Colonic mucosa (tissue), 4 donors: ENCODE data around the gene PLCL2. TPM values are rescaled to one million over a fixed set of nuclear protein-coding genes. Genes with fewer than 3 reads are reported as not detected.

ENCODE experiments used
- DNase-seq: peaks from one replicate; pipeline ENCODE4 v3.0.0-alpha.2; 2020
- H3K27ac ChIP-seq: fragments of 200-600 bp; one replicate; pipeline ENCODE4 v1.8.0; 2021
- H3K27me3 ChIP-seq: fragments of 200-600 bp; one replicate; pipeline ENCODE4 v1.8.0; 2021
- H3K36me3 ChIP-seq: fragments of 200-600 bp; one replicate; pipeline ENCODE4 v1.8.0; 2021
- H3K4me1 ChIP-seq: fragments of 200-600 bp; one replicate; pipeline ENCODE4 v1.8.0; 2021; ENCODE audit warnings: mild to moderate bottlenecking
- H3K4me3 ChIP-seq: fragments of 200-600 bp; one replicate; pipeline ENCODE4 v1.8.0; 2021
- H3K9ac ChIP-seq, 2 donors: one replicate each; pipeline ENCODE4 v1.7.0; 2013; ENCODE audit warnings: control low read depth in 2 of 2, low read depth in 2 of 2, low read length in 2 of 2
- H3K9me3 ChIP-seq: fragments of 200-600 bp; one replicate; pipeline ENCODE4 v1.8.0; 2021
- intact Hi-C: fragments of 100-400 bp; cut with DNase I; formaldehyde crosslinking; loops from one replicate; pipeline ENCODE4 v1.14.1; 2022
- total RNA-seq, 2 donors: library from RNA; stranded (reverse); fragmentation: NEBNext Ultra II Directional in 1 of 2; extraction: Animal tissue kit (Norgen Biotek cat#: 25700) in 1 of 2; gene quantifications; one replicate each; pipeline ENCODE4 v1.2.1, GENCODE V29; 2021
- TF ChIP-seq, protein P1 (sequence below): fragments of 200-600 bp; IDR thresholded peaks from one replicate; pipeline ENCODE4 v1.8.0; 2022; ENCODE audit warnings: antibody characterized with exemption, mild to moderate bottlenecking
- donor health status: healthy.
- donor health status: DM: no; HTN: no; CAD: no.
- donor health status: DM: no; HTN: no; CAD: no.

The PLCL2 gene
- total RNA-seq, 2 donors from 2014 or later = 12.3 to 15.0 TPM

DNA sequence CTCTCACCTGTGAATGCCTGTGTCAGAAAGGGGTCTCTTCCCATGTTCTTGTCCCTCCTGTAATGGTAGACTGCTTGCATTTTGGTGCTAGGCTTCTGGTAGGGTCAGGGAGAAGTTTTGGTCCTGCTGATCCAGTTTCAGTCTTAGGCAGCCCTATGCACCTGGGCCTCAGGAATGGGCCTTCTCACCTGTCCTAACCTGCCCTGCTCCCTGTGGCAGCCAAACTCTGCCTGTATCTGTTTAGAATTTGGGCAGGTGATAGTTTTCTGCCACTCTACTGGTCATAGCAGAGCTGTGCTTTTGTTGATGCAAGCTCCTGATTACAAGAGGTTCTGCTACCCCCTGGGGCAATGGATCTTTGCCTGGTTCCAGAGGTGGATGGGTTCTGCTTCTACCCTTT lies 118.7 kb downstream of the PLCL2 start:
- Histone ChIP-seq H3K27me3 (no peaks in the 10 kb centered on the region), H3K9ac (no peak overlapping the region), H3K4me3 (no peak overlapping the region), H3K4me1 (no peaks in the 10 kb centered on the region), H3K27ac (no peak overlapping the region), H3K36me3 (no peaks in the 10 kb centered on the region), H3K9me3 (no peaks in the 10 kb centered on the region)
- DNase-seq = no peak
- intact Hi-C loops = no loop called here
- TF ChIP-seq, protein P1, sequence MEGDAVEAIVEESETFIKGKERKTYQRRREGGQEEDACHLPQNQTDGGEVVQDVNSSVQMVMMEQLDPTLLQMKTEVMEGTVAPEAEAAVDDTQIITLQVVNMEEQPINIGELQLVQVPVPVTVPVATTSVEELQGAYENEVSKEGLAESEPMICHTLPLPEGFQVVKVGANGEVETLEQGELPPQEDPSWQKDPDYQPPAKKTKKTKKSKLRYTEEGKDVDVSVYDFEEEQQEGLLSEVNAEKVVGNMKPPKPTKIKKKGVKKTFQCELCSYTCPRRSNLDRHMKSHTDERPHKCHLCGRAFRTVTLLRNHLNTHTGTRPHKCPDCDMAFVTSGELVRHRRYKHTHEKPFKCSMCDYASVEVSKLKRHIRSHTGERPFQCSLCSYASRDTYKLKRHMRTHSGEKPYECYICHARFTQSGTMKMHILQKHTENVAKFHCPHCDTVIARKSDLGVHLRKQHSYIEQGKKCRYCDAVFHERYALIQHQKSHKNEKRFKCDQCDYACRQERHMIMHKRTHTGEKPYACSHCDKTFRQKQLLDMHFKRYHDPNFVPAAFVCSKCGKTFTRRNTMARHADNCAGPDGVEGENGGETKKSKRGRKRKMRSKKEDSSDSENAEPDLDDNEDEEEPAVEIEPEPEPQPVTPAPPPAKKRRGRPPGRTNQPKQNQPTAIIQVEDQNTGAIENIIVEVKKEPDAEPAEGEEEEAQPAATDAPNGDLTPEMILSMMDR = no peak

DNA sequence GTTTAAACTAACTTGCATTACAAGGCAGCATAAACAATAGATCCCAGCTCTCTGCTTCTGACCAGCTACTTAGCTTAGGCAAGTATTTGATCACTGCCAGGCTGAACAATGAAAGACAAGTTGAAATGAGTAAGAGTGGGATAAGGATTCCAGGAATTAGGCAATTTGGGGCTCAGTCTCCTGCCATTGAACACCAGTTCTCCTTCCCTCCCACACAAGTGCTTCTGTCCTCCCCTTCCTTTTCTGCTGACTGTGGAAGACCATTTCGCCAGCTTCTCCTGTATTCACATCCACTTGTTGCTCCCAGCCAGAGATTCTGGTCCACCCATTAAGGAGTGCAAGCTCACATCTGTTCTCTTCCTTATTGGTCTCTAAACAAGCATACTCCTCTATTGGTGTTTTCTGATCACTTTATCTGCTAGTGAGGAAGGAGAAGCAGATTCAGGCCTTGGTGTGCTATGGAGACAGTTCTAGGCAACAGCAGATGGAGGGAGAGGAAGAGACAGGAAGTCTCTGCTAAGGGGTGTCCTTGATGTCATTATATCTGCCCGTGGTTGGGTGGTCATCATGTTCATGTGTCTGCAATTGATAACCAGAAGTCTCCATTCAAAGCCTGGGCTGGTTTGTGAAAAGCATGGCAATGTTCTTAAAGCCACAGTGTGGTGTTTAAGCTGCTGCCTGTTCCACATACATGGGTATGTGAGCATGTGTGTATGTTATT lies 121.5 kb downstream of the PLCL2 start:
- no peaks in the 10 kb centered on the region for H3K4me1 ChIP-seq
- no peak overlapping the region for H3K27ac ChIP-seq
- intact Hi-C loops = no loop called here
- H3K9ac ChIP-seq = no peak overlapping the region
- no peaks in the 10 kb centered on the region for H3K27me3 ChIP-seq
- TF ChIP-seq, protein P1 = no peak
- no peaks in the 10 kb centered on the region for H3K36me3 ChIP-seq
- no peak for DNase-seq
- H3K4me3 ChIP-seq = no peak overlapping the region
- no peaks in the 10 kb centered on the region for H3K9me3 ChIP-seq

DNA sequence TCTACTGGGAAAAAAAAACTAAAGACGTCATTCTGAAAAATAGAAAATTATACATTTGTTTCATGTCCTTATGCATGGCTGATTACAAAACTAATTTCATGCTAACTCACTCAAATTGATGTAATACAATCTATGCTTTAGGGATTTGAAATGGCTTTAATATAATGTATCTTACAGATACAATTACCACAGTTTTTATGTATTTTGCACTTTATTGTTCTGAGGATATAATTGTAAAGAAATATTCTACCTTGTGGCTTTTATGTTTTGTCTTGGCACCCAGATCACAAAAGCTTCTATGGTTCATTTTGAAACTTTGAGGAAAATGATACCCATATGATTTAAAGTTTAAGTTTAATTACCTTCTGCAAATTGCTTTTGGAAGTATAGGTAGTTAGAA lies 122.5 kb downstream of the PLCL2 start:
- no peak overlapping the region for H3K27ac ChIP-seq
- no peak for DNase-seq
- H3K36me3 ChIP-seq = no peaks in the 10 kb centered on the region
- no peak overlapping the region for H3K9ac ChIP-seq
- no peaks in the 10 kb centered on the region for H3K9me3 ChIP-seq
- intact Hi-C loops = no loop called here
- H3K27me3 ChIP-seq = no peaks in the 10 kb centered on the region
- no peak overlapping the region for H3K4me3 ChIP-seq
- TF ChIP-seq, protein P1 = no peak
- no peaks in the 10 kb centered on the region for H3K4me1 ChIP-seq

DNA sequence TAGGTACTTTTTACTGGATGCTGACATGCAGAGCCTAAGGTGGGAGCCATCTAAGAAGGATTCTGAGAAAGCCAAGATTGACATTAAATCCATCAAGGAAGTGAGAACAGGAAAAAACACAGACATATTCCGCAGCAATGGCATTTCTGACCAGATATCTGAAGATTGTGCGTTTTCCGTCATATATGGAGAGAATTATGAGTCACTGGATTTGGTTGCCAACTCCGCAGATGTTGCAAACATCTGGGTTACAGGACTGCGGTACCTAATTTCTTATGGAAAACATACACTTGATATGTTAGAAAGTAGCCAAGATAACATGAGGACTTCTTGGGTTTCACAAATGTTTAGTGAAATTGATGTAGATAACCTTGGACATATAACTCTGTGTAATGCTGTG lies 125.1 kb downstream of the PLCL2 start:
- H3K27me3 ChIP-seq = no peaks in the 10 kb centered on the region
- H3K4me3 ChIP-seq = no peak overlapping the region
- no peak for DNase-seq
- TF ChIP-seq, protein P1 = no peak
- H3K4me1 ChIP-seq = peaks cover 8% of the 10 kb centered on the region
- no peaks in the 10 kb centered on the region for H3K36me3 ChIP-seq
- no peaks in the 10 kb centered on the region for H3K9me3 ChIP-seq
- intact Hi-C loops = no loop called here
- H3K27ac ChIP-seq = no peak overlapping the region
- no peak overlapping the region for H3K9ac ChIP-seq

DNA sequence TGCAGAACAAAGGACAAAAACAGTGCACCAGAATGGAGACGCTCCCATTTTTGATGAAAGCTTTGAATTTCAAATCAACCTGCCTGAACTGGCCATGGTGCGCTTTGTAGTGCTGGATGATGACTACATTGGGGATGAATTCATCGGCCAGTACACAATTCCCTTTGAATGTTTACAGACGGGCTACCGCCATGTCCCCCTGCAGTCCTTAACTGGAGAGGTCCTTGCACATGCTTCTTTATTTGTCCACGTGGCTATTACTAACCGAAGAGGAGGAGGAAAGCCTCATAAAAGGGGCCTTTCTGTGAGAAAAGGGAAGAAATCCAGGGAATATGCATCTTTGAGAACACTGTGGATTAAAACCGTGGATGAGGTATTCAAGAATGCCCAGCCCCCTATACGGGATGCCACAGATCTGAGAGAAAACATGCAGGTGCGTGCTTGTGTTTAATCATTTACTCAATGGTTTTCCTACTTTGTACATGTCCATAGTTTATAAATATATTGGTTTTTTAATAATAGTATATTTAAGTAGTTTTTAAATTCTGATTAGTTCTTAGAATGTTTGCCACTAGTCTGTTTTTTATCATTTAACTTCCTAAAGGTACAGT lies 127.1 kb downstream of the PLCL2 start:
- Histone ChIP-seq H3K36me3 (no peaks in the 10 kb centered on the region), H3K4me1 (peaks cover 8% of the 10 kb centered on the region), H3K4me3 (no peak overlapping the region), H3K9ac (no peak overlapping the region), H3K27me3 (no peaks in the 10 kb centered on the region), H3K27ac (no peak overlapping the region), H3K9me3 (no peaks in the 10 kb centered on the region)
- no peak for DNase-seq
- intact Hi-C loops = no loop called here
- TF ChIP-seq, protein P1 = no peak
